T-helper 1 cell treated with Interleukin-12 subunit alpha and Interleukin-12 subunit beta and Interleukin-4 antibody, amounts not matched to agents 30 μg/mL and 1 μg/mL, for 36 hours (primary cell): ENCODE results near the gene TBC1D16.

ENCODE experiments used
- H3K27ac Mint-ChIP-seq: one replicate; pipeline ENCODE4 v1.8.0; 2021; ENCODE audit warnings: mild to moderate bottlenecking, mixed read lengths
- H3K27me3 Mint-ChIP-seq: one replicate; pipeline ENCODE4 v1.8.0; 2021; ENCODE audit warnings: low read depth, mixed read lengths
- H3K36me3 Mint-ChIP-seq: one replicate; pipeline ENCODE4 v1.8.0; 2021; ENCODE audit warnings: low read depth, mixed read lengths
- H3K4me1 Mint-ChIP-seq: one replicate; pipeline ENCODE4 v1.8.0; 2021; ENCODE audit warnings: low read depth, mixed read lengths
- H3K4me3 Mint-ChIP-seq: one replicate; pipeline ENCODE4 v1.8.0; 2021; ENCODE audit warnings: mild to moderate bottlenecking, moderate library complexity, mixed read lengths
- H3K9me3 Mint-ChIP-seq: one replicate; pipeline ENCODE4 v1.8.0; 2021; ENCODE audit warnings: mixed read lengths

The TBC1D16 gene

DNA sequence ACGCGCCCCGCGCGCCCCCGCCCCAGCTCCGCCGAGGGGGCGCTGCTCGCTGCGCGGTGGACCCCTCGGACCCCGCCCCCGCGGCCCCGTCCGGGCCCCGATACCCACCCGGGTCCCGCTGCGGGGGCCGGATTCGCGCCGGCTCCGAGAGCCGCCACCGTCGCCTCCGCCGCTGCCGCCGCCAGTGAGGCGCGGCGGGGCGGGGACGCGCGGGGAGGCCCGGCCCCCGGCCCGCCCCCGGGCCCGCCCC lies at the start of gene TBC1D16:
Gene TBC1D16, minus strand, starts transcription at position 186 of the 250 bp plus-strand sequence. CDS start 22,325 bp downstream, outside the sequence.
- Mint-ChIP-seq H3K9me3 (no peaks in the 10 kb centered on the region), H3K27ac (peak within 1 kb of the TSS; percentile 18), H3K27me3 (peaks cover 60% of the 10 kb centered on the region), H3K4me1 (peaks cover 6% of the 10 kb centered on the region), H3K4me3 (peak within 1 kb of the TSS; percentile 86), H3K36me3 (no peaks in the 10 kb centered on the region)

DNA sequence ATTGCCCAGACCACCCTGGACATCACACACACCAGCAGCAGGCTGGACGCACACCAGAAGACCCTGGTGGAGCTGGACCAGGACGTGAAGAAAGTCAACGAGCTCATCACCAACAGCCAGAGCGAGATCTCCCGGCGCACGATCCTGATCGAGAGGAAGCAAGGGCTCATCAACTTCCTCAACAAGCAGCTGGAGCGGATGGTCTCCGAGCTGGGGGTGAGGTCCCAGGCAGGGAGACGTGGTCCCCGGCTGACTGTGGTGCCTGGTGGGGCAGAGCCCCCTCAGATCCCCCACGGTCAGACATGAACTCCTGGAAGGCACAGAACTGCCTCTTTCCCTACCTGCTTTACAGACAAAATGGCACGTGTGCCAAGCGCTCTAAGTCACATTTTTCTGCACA lies 49.1 kb upstream of the TBC1D16 start:
- Mint-ChIP-seq H3K4me3 (no peak overlapping the region), H3K4me1 (peaks cover 3% of the 10 kb centered on the region), H3K27ac (no peak overlapping the region), H3K9me3 (no peaks in the 10 kb centered on the region), H3K27me3 (peaks cover 3% of the 10 kb centered on the region), H3K36me3 (no peaks in the 10 kb centered on the region)

- H3K4me3 Mint-ChIP-seq: no peak overlapping the region
- no peaks in the 10 kb centered on the region for H3K9me3 Mint-ChIP-seq
- H3K27me3 Mint-ChIP-seq: no peaks in the 10 kb centered on the region
- H3K36me3 Mint-ChIP-seq: no peaks in the 10 kb centered on the region
- H3K4me1 Mint-ChIP-seq: peaks cover 3% of the 10 kb centered on the region
- no peak overlapping the region for H3K27ac Mint-ChIP-seq
These were observed 47.5 kb upstream of the TBC1D16 start for GRCh38 chr17:80083136-80083661.

GRCh38 chr17:80082403-80083135 lies 46.9 kb upstream of the TBC1D16 start:
- no peak overlapping the region for H3K27ac Mint-ChIP-seq
- H3K27me3 Mint-ChIP-seq: no peaks in the 10 kb centered on the region
- no peaks in the 10 kb centered on the region for H3K36me3 Mint-ChIP-seq
- peaks cover 3% of the 10 kb centered on the region for H3K4me1 Mint-ChIP-seq
- H3K4me3 Mint-ChIP-seq: no peak overlapping the region
- H3K9me3 Mint-ChIP-seq: no peaks in the 10 kb centered on the region

GRCh38 chr17:80081596-80081995 lies 45.9 kb upstream of the TBC1D16 start:
- peaks cover 3% of the 10 kb centered on the region for H3K4me1 Mint-ChIP-seq
- no peaks in the 10 kb centered on the region for H3K36me3 Mint-ChIP-seq
- H3K27me3 Mint-ChIP-seq: no peaks in the 10 kb centered on the region
- H3K4me3 Mint-ChIP-seq: no peak overlapping the region
- H3K9me3 Mint-ChIP-seq: no peaks in the 10 kb centered on the region
- H3K27ac Mint-ChIP-seq: no peak overlapping the region

GRCh38 chr17:80080081-80080480 lies 44.4 kb upstream of the TBC1D16 start:
- no peak overlapping the region for H3K27ac Mint-ChIP-seq
- no peaks in the 10 kb centered on the region for H3K9me3 Mint-ChIP-seq
- H3K4me1 Mint-ChIP-seq: peaks cover 3% of the 10 kb centered on the region
- no peaks in the 10 kb centered on the region for H3K27me3 Mint-ChIP-seq
- H3K4me3 Mint-ChIP-seq: no peak overlapping the region
- H3K36me3 Mint-ChIP-seq: no peaks in the 10 kb centered on the region

DNA sequence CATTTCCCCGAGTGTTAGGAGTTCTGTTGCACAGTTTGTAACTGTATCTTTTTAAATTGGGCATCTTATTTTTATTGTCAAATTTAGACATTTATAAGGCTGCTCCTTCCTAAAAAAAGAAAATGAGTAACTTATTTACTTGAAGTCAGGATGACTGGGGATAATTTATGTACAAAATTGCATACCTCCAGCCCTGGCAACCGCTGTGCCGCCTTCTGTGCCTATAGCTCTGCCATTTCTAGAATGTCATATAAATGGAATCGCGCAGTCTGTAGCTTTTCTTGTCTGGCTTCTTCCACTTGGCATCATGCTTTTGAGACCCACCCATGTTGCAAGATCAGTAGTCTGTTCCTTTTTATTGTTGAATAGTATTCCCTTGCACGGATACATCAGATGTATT lies 36.7 kb upstream of the TBC1D16 start:
- H3K27ac Mint-ChIP-seq: no peak overlapping the region
- H3K4me1 Mint-ChIP-seq: peaks cover 4% of the 10 kb centered on the region
- H3K4me3 Mint-ChIP-seq: no peak overlapping the region
- H3K36me3 Mint-ChIP-seq: no peaks in the 10 kb centered on the region
- no peaks in the 10 kb centered on the region for H3K9me3 Mint-ChIP-seq
- H3K27me3 Mint-ChIP-seq: no peaks in the 10 kb centered on the region

- no peak overlapping the region for H3K4me3 Mint-ChIP-seq
These were observed 35.6 kb upstream of the TBC1D16 start for GRCh38 chr17:80071116-80071841.

DNA sequence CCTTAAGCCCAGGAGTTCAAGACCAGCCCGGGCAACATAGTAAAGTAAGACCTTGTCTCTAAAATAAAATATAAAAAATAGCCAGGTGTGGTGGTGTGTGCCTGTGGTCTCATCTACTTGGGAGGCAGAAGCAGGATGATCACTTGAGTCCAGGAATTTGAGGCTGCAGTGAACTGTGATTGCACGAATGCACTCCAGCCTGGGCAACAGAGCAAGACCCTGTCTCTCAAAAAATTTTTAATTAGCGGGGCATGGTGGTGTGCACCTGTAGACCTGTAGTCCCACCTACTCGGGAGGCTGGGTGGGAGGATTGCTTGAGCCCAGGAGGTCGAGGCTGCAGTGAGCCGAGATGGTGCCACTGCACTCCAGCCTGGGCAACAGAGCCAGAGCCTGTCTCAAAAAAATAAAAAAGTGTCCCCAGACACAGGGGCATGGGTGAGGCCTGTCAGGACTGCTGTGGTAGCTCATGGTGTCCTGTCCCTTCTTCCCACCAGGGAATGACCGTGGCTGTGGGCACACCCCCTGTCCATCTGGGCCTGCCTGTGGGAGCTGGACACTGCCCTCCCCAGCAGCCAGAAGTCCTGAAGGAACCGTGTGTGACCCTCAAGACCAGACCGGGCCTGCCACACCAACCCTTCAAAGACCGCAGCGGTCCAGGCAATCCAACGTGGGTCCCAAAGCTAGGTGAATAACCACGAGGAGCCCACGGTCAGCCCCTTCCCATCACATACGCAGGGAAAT lies 34.9 kb upstream of the TBC1D16 start:
- peaks cover 4% of the 10 kb centered on the region for H3K4me1 Mint-ChIP-seq
- H3K27me3 Mint-ChIP-seq: no peaks in the 10 kb centered on the region
- H3K4me3 Mint-ChIP-seq: no peak overlapping the region
- H3K27ac Mint-ChIP-seq: no peak overlapping the region
- H3K9me3 Mint-ChIP-seq: no peaks in the 10 kb centered on the region
- H3K36me3 Mint-ChIP-seq: no peaks in the 10 kb centered on the region

More at GRCh38 chr17:80071116-80071841, 35.6 kb upstream of the TBC1D16 start:
- Mint-ChIP-seq H3K27ac (no peak overlapping the region), H3K36me3 (no peaks in the 10 kb centered on the region), H3K9me3 (no peaks in the 10 kb centered on the region), H3K4me1 (peaks cover 4% of the 10 kb centered on the region), H3K27me3 (no peaks in the 10 kb centered on the region)

- H3K4me3 Mint-ChIP-seq: no peak overlapping the region
- no peak overlapping the region for H3K27ac Mint-ChIP-seq
- no peaks in the 10 kb centered on the region for H3K36me3 Mint-ChIP-seq
- no peaks in the 10 kb centered on the region for H3K9me3 Mint-ChIP-seq
- H3K4me1 Mint-ChIP-seq: peaks cover 4% of the 10 kb centered on the region
- H3K27me3 Mint-ChIP-seq: no peaks in the 10 kb centered on the region
These were observed 32.9 kb upstream of the TBC1D16 start for GRCh38 chr17:80068301-80069222.

DNA sequence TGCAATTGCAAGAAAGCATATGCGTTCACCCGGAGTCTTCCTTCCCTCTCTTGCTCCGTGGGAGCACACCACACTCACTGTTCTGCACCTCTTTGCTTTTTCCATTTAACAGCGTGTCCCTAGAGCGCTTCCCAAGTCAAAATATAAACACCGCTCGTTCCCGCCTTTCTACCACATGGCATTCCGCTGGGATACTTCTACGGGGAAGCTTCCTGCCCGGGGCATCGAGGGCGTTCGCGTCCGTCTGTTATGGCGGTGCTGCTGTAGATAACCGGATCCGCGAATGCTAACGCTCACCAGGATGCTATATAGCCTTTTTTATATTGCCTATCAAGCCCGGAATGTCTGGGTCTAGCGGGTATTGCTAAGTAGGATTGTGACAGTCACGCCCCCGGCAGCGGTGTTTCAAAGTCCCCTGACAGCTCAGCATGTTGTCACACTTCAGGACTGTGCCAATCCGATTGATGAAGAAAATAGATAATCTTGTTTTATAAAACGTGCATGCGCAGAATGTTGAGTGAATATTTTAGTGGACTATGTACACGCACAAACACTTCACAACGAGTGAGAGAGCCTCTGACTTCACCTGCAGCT lies 31.8 kb upstream of the TBC1D16 start:
- Mint-ChIP-seq H3K27ac (no peak overlapping the region), H3K27me3 (no peaks in the 10 kb centered on the region), H3K9me3 (no peaks in the 10 kb centered on the region), H3K36me3 (no peaks in the 10 kb centered on the region), H3K4me3 (no peak overlapping the region), H3K4me1 (peaks cover 4% of the 10 kb centered on the region)

- Mint-ChIP-seq H3K27me3 (no peaks in the 10 kb centered on the region), H3K4me1 (no peaks in the 10 kb centered on the region), H3K4me3 (no peak overlapping the region), H3K36me3 (no peaks in the 10 kb centered on the region), H3K9me3 (no peaks in the 10 kb centered on the region), H3K27ac (no peak overlapping the region)
These were observed 30.0 kb upstream of the TBC1D16 start for GRCh38 chr17:80065478-80066170.

DNA sequence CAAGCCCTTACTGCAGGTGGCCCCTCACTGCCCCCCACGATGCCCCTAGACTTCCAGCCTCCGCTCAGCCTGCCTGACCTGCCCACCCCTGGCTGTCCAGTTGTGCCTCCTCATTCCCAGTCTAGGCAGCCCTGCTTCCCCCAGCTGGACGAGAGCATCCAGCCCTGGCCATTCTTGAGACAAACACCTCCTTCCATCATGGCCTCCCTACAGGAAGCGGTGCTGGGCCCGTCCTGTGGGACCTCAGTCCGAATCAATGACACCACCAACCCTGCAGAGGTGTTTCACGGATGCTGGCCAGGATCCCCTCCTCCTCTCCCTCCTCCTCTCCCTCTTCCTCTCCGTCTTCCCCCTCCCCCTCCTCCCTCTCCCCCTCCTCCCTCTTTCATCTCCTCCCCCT lies 29.0 kb upstream of the TBC1D16 start:
- H3K9me3 Mint-ChIP-seq: no peaks in the 10 kb centered on the region
- no peak overlapping the region for H3K27ac Mint-ChIP-seq
- H3K4me1 Mint-ChIP-seq: no peaks in the 10 kb centered on the region
- no peaks in the 10 kb centered on the region for H3K27me3 Mint-ChIP-seq
- H3K4me3 Mint-ChIP-seq: no peak overlapping the region
- no peaks in the 10 kb centered on the region for H3K36me3 Mint-ChIP-seq
